Activated CD4-positive, alpha-beta T cell treated with anti-CD3 and anti-CD28 coated beads for 36 hours (primary cell): ENCODE measurements around the gene SELENOS. TPM values are rescaled to one million over a fixed set of nuclear protein-coding genes. Genes with fewer than 3 reads are reported as not detected.
"Not testable (repeated sequence)": the region's sequence is repeated elsewhere in the genome, so short reads cannot be mapped to it uniquely, and the experiment has no call there.

Experiments
- ATAC-seq: fragments of 200-7000 bp; cut with Tn5 transposase; one replicate; pipeline ENCODE4 v1.10.0; 2021; ENCODE audit warnings: mild to moderate bottlenecking, moderate library complexity
- CTCF ChIA-PET: fragments of 350-600 bp; sonication (Branson Sonifier 250); formaldehyde crosslinking; loops from one replicate; lab custom pipeline; 2021; ENCODE audit warnings: antibody characterized with exemption; lab: Charles Lee
- POLR2A ChIA-PET: fragments of 350-600 bp; sonication (Branson Sonifier 250); formaldehyde crosslinking; loops from one replicate; lab custom pipeline; 2021; ENCODE audit warnings: antibody characterized with exemption, inconsistent platforms; lab: Charles Lee
- DNase-seq: peaks from one replicate; pipeline ENCODE4 v3.0.0-alpha.2; 2020
- H3K27ac Mint-ChIP-seq: one replicate; pipeline ENCODE4 v1.8.0; 2021; ENCODE audit warnings: mixed read lengths
- H3K27me3 Mint-ChIP-seq: one replicate; pipeline ENCODE4 v1.8.0; 2021; ENCODE audit warnings: mixed read lengths
- H3K36me3 Mint-ChIP-seq: one replicate; pipeline ENCODE4 v1.8.0; 2021; ENCODE audit warnings: low read depth, mixed read lengths
- H3K4me1 Mint-ChIP-seq: one replicate; pipeline ENCODE4 v1.8.0; 2021; ENCODE audit warnings: mixed read lengths
- H3K4me3 Mint-ChIP-seq: one replicate; pipeline ENCODE4 v1.8.0; 2021; ENCODE audit warnings: mild to moderate bottlenecking, moderate library complexity, mixed read lengths
- H3K9me3 Mint-ChIP-seq: one replicate; pipeline ENCODE4 v1.8.0; 2021; ENCODE audit warnings: low read depth, mixed read lengths
- intact Hi-C, 2 experiments: fragments of 100-400 bp; cut with DNase I in 1 of 2; cut with micrococcal nuclease in 1 of 2; formaldehyde crosslinking; loops; one replicate each; pipeline versions ENCODE4 v1.14.2 to v1.15.1; 2022 to 2024; cut with DNase I, micrococcal nuclease
- total RNA-seq, 2 experiments: library from RNA; stranded (reverse); gene quantifications; one replicate each; pipeline ENCODE4 v1.2.3, GENCODE V29; 2021

SELENOS gene
- total RNA-seq, 2 experiments from 2014 or later: 14.5 to 20.8 TPM

DNA sequence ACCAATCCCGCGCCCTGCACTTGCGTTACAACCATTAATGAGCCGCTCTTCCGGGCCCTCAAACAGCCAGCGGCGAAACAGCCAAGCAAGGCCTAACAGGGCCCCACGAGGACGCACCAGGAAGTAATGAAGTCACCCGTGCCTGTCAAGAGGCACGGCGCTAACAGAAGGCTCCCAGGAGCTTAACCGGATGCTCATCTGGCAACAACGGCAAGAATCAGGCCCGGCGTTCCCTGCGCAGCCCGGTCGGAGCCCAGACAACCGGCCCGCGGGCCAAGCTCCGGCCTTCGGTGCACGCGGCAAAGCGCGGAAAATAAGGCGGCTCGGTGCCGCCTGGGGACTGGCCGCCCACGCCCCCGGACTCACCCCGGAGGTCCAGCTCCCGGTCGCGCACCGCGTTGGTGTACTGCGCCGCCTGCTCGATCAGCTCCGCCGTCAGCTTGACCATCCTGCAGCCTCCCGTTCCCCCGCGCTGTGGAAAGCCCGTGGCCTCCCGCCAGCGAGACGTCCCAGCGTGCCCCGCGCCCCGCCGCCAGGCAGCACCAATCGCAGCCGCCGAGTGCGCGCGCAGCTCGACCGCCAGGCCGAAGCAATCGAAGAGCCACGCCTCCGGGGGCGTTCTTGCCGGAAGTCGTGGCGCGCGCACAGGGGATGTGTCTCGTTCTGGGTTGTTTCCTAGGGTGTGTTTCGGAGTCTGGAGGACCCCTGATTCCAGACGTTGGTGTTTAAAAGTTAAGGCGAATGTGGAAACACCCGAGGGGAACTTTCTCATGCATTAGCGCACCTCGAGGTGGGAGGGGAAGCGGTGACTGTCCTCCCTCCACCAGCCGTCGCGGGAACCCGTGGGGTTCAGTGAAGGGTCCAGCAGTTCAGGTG lies 17.7 kb upstream of the SELENOS start, which contains the start of gene SNRPA1:
Gene SNRPA1 (minus strand): TSS at position 518 of the 876 bp plus-strand sequence. CDS start 70 bp downstream, at position 448.
- intact Hi-C loops: loop anchor here (1.0 to 10.0 kb wide), 10 partner anchors 18 to 950 kb away; partner anchors contain the start of genes SELENOS (in 2 of the 2), TARS3 (in 2 of the 2), TM2D3 (in 2 of the 2) and ADAMTS17 (in 1 of the 2)
- peak within 1 kb of the TSS; percentile 94 for H3K27ac Mint-ChIP-seq
- no peaks in the 10 kb centered on the region for H3K9me3 Mint-ChIP-seq
- no peaks in the 10 kb centered on the region for H3K27me3 Mint-ChIP-seq
- peak; percentile 84 for ATAC-seq
- CTCF ChIA-PET: interaction anchor here (0.7 to 7.6 kb wide), 13 partner anchors 9 to 362 kb away, joined by 3 to 46 read pairs (median 4); no protein-coding TSS in a partner anchor
- H3K4me1 Mint-ChIP-seq: peaks cover 33% of the 10 kb centered on the region
- H3K4me3 Mint-ChIP-seq: peak within 1 kb of the TSS; percentile 79
- POLR2A ChIA-PET: interaction anchor here (0.6 to 1.1 kb wide), 9 partner anchors 9 to 430 kb away, joined by 3 to 6 read pairs (median 4); partner anchors contain the start of gene TM2D3
- peak; percentile 99 for DNase-seq
- H3K36me3 Mint-ChIP-seq: peaks cover 35% of the 10 kb centered on the region

DNA sequence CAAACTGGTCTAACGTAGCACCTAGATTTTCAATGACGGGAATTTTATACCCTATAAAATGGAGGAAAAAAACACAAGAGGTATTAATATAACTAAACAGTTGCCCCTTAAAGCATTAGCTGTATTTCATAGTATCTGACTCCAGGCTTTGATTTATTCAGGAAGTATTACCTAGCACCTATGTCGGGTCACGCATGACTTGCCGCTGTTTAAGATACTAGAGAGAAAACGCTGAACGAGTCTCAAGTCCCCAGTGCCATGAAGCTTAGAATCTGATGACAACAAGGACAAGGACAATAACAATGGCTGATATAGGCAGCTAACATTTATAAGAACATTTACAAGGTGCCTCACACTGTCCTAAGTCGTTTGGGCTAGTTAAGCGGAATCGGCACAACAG lies 15.8 kb upstream of the SELENOS start:
- CTCF ChIA-PET: interaction anchor here (1.2 to 7.6 kb wide), 7 partner anchors 11 to 357 kb away, joined by 3 to 46 read pairs (median 6); no protein-coding TSS in a partner anchor
- ATAC-seq (no peak), DNase-seq (no peak)
- Mint-ChIP-seq H3K4me1 (peaks cover 44% of the 10 kb centered on the region), H3K27ac (peak overlapping the region; percentile 94), H3K9me3 (no peaks in the 10 kb centered on the region), H3K36me3 (peaks cover 49% of the 10 kb centered on the region), H3K4me3 (peak overlapping the region; percentile 79), H3K27me3 (no peaks in the 10 kb centered on the region)
- intact Hi-C loops: loop anchor here (10.0 kb wide), 2 partner anchors 432 to 948 kb away; partner anchors contain the start of genes ADAMTS17 (in 1 of the 2) and TARS3 (in 1 of the 2)
- POLR2A ChIA-PET: interaction anchor here (0.6 kb wide), 1 partner anchor 131 kb away, joined by 4 read pairs; no protein-coding TSS in a partner anchor

DNA sequence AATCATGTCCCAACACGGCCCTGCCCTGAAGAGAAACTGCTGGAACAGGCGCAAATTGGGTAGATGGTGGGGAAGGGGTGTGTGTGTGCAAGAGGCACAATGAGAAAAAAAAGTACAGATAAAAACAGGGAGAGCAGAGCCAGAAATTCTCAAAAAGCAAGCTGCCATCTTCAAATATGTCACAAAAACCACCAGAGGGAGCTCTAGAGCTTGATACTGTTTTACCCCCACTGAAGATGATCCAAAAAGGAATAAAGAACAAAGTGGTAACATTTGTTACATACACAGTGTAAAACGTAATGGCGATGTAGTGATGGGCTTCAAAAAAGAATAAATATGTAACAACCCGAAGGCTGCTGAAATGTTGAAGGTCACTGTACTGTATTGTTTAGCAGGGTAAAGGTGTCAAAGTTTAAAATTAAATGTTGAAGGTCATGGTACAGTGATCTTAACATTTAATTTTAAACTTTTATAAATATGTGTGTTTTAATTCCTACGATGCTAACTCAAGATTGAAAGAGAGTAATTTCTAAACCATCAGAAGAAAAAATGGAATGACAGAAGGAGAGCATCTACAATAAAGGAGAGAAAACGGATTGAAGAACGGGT lies 11.7 kb upstream of the SELENOS start:
- no peak for ATAC-seq
- H3K27me3 Mint-ChIP-seq: no peaks in the 10 kb centered on the region
- H3K4me3 Mint-ChIP-seq: no peak overlapping the region
- H3K36me3 Mint-ChIP-seq: peaks cover 81% of the 10 kb centered on the region
- H3K4me1 Mint-ChIP-seq: peaks cover 51% of the 10 kb centered on the region
- POLR2A ChIA-PET: interaction anchor here (0.6 to 0.9 kb wide), 2 partner anchors 11 to 103 kb away, joined by 3 to 5 read pairs; no protein-coding TSS in a partner anchor
- no peak for DNase-seq
- H3K27ac Mint-ChIP-seq: peak overlapping the region; percentile 43
- intact Hi-C loops: no loop called here
- H3K9me3 Mint-ChIP-seq: no peaks in the 10 kb centered on the region
- CTCF ChIA-PET: interaction anchor here (0.6 to 2.7 kb wide), 13 partner anchors 9 to 464 kb away, joined by 3 to 31 read pairs (median 4); no protein-coding TSS in a partner anchor

DNA sequence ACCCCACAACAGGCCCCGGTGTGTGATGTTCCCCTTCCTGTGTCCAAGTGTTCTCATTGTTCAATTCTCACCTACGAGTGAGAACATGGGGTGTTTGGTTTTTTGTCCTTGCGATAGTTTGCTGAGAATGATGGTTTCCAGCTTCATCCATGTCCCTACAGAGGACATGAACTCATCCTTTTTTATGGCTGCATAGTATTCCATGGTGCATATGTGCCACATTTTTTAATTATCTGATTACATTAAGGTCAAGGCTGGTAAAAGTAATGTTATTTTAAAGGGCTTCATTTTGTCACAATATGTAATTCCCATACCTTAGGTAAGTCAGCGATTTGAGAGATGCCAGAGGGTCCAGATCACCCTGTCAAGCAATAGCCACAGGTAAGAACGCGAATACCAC lies 10.1 kb upstream of the SELENOS start:
- H3K27me3 Mint-ChIP-seq: not testable (repeated sequence)

DNA sequence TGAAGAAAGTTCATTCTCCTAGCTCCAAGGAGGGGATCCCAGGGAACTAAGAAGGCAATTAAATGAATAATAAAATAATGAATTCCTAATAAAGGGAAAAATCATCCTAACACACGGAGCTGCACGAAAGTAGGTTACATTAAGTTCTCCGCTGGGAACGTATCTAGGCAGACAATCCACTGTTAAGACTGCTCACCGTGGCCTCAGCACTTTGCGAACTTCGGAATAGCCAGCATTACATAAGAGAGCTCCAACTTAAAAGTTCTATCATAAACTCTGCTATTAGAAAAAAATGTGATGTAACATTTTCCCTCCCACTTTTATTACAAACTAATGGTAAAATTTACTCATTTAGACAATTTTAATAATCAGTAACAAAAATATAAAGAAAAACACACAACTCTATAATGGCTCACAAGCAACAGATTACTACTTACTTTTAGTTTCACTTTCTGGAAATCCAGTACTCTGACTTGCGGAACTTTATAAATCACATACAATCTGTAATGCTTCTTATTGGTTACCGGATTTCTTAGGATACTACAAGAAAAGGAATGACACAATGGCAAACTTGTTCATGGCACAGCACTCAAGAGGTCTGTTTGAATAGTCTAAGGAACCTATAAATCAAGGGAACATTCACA lies 9.3 kb upstream of the SELENOS start:
- intact Hi-C loops: loop anchor here in 1 of 2 experiments (1.0 kb wide), 1 partner anchor 8 kb away; no protein-coding TSS in a partner anchor
- H3K27ac Mint-ChIP-seq: peak overlapping the region; percentile 55
- ATAC-seq (no peak), DNase-seq (no peak)
- peaks cover 78% of the 10 kb centered on the region for H3K36me3 Mint-ChIP-seq
- ChIA-PET CTCF (interaction anchor here (0.5 to 1.7 kb wide), 7 partner anchors 8 to 356 kb away, joined by 3 to 9 read pairs (median 4); partner anchors contain the start of gene SNRPA1), POLR2A (interaction anchor here (0.7 to 1.2 kb wide), 2 partner anchors 9 to 691 kb away, joined by 3 to 4 read pairs; partner anchors contain the start of gene SNRPA1)
- H3K27me3 Mint-ChIP-seq: no peaks in the 10 kb centered on the region
- no peak overlapping the region for H3K4me3 Mint-ChIP-seq
- no peaks in the 10 kb centered on the region for H3K9me3 Mint-ChIP-seq
- peaks cover 34% of the 10 kb centered on the region for H3K4me1 Mint-ChIP-seq

More for the DNA sequence above, 10.1 kb upstream of the SELENOS start:
- peaks cover 42% of the 10 kb centered on the region for H3K4me1 Mint-ChIP-seq
- ChIA-PET CTCF (interaction anchor here (2.2 to 2.7 kb wide), 2 partner anchors 9 to 11 kb away, joined by 9 to 31 read pairs; no protein-coding TSS in a partner anchor), POLR2A (interaction anchor here (0.7 kb wide), 1 partner anchor 223 kb away, joined by 5 read pairs; no protein-coding TSS in a partner anchor)
- not testable (repeated sequence) for H3K9me3 Mint-ChIP-seq, H3K27ac Mint-ChIP-seq, H3K4me3 Mint-ChIP-seq, DNase-seq, ATAC-seq
- intact Hi-C loops: loop anchor here in 1 of 2 experiments (1.0 kb wide), 1 partner anchor 9 kb away; no protein-coding TSS in a partner anchor
- peaks cover 78% of the 10 kb centered on the region for H3K36me3 Mint-ChIP-seq

DNA sequence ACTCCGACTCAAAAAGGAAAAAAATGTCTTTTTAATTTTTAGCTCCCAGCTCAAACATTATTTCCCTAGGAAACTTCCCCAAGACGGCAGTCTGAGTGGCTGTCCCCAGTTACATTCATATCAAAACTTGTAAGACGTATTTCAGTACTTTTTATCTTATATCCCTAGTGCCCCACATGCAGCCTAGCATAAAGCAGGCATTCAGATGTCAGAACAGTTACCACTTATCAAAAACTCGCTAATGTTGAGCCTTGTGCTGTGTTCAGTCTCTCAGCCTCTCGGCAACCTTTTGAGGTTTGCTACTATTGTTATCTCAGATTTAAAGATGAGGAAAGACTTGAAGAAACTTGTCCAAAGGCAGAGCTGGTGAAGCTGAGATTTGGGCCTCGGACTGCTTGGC lies 6.6 kb upstream of the SELENOS start:
- no peaks in the 10 kb centered on the region for H3K27me3 Mint-ChIP-seq
- H3K9me3 Mint-ChIP-seq: no peaks in the 10 kb centered on the region
- H3K4me1 Mint-ChIP-seq: peaks cover 22% of the 10 kb centered on the region
- H3K36me3 Mint-ChIP-seq: peaks cover 77% of the 10 kb centered on the region
- POLR2A ChIA-PET: no interaction called here
- H3K27ac Mint-ChIP-seq: peak overlapping the region; percentile 33
- intact Hi-C loops: no loop called here
- CTCF ChIA-PET: interaction anchor here (0.6 to 0.7 kb wide), 2 partner anchors 81 to 88 kb away, joined by 3 read pairs; no protein-coding TSS in a partner anchor
- DNase-seq: no peak
- H3K4me3 Mint-ChIP-seq: no peak overlapping the region
- ATAC-seq: no peak

DNA sequence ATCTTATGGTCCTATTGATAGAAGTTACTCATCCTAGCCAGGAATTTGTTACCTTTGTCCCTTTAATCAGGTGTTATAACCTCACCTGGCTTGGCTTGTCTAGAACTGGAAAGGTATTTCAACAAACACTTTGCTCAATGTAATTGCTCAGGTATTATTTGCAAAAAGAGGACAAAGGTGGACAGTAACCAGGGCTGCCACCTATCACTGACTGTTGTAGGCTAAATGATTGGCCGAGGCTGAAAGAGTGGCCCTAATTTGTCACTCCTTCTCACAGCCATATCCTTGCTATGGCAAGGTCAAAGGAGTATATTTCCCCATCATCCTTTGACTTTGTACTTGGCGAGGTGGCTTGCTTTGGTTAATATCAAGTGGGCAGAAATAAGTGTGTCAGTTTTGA lies 2.7 kb upstream of the SELENOS start:
- H3K36me3 Mint-ChIP-seq: peaks cover 48% of the 10 kb centered on the region
- H3K4me1 Mint-ChIP-seq: peaks cover 23% of the 10 kb centered on the region
- H3K4me3 Mint-ChIP-seq: no peak overlapping the region
- ChIA-PET CTCF (interaction anchor here (0.6 to 2.7 kb wide), 4 partner anchors 9 to 264 kb away, joined by 3 to 31 read pairs (median 6); partner anchors contain the start of gene SNRPA1), POLR2A (interaction anchor here (0.9 kb wide), 1 partner anchor 15 kb away, joined by 5 read pairs; the partner anchor contains the start of gene SNRPA1)
- DNase-seq: no peak
- H3K27ac Mint-ChIP-seq: no peak overlapping the region
- no peaks in the 10 kb centered on the region for H3K9me3 Mint-ChIP-seq
- ATAC-seq: no peak
- intact Hi-C loops: no loop called here
- no peaks in the 10 kb centered on the region for H3K27me3 Mint-ChIP-seq

DNA sequence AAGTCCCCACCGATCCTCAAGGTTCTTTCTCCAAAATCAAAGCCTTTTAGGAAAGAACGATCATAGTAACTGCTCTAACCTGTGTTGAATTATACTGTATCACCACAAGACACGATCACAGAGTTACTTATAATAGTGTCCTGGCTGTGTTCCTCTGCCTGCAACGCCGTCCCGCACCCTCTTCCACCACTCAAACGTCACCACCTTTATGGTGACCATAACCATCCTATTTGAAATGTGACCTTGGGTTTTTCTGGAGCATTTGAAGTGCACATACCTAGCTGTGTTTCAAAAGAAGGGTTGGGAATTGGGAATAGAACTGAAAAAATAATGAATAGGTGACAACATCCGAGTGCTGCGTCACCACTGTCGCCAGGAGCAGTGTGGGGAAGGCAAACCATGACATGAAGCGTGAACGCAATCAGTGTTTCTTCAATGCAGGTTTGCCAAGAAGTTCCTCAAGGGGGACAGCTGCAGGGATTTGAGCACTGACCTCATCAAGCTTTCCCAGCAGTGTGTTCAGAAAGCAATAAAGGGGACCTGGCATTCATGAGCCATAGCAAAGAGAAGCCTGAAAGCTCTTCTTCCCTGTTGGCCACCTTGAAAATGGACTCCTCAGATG lies 769 bp upstream of the SELENOS start:
- peaks cover 56% of the 10 kb centered on the region for H3K36me3 Mint-ChIP-seq
- POLR2A ChIA-PET: interaction anchor here (0.7 to 1.0 kb wide), 3 partner anchors 11 to 17 kb away, joined by 3 to 4 read pairs (median 3); partner anchors contain the start of gene SNRPA1
- ATAC-seq (no peak), DNase-seq (no peak)
- peak overlapping the region; percentile 89 for H3K4me3 Mint-ChIP-seq
- H3K9me3 Mint-ChIP-seq: no peaks in the 10 kb centered on the region
- H3K4me1 Mint-ChIP-seq: peaks cover 24% of the 10 kb centered on the region
- H3K27ac Mint-ChIP-seq: no peak overlapping the region
- CTCF ChIA-PET: interaction anchor here (1.1 to 2.7 kb wide), 3 partner anchors 11 to 20 kb away, joined by 3 to 31 read pairs (median 8); partner anchors contain the start of gene SNRPA1
- intact Hi-C loops: loop anchor here (1.0 to 2.0 kb wide), 8 partner anchors 9 to 676 kb away; partner anchors contain the start of genes CHSY1 (in 2 of the 2), ASB7 (in 1 of the 2), LINS1 (in 1 of the 2) and SNRPA1 (in 1 of the 2)
- H3K27me3 Mint-ChIP-seq: no peaks in the 10 kb centered on the region

DNA sequence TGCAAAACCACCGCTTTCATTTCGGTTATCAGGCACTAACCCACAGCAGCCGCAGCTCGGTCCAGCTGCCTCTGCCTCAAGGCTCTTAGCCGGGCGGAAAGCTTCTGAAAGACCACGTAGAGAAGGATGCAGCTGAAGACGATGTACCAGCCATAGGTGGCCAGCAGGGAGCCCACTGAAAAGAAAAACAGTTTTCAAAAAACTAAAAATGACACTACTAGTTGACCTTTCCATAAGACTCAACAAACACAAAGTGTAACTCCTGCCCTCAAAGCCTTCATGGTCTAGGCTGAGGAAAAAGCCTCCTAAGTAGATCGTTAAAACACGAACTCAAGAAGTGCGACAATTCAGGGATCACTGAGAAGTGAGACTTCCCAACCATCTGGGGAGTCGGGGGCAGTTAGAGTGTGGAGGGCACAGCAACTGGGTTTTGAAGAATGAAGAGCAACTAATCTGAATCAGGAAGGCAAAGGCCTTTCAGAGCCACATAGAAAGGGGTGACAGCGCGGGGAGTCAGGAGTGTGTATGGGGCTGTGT lies 716 bp downstream of the SELENOS start:
- peak overlapping the region; percentile 79 for H3K27ac Mint-ChIP-seq
- no peaks in the 10 kb centered on the region for H3K27me3 Mint-ChIP-seq
- ChIA-PET POLR2A (interaction anchor here (0.6 to 1.0 kb wide), 3 partner anchors 17 to 30 kb away, joined by 3 to 7 read pairs (median 5); no protein-coding TSS in a partner anchor), CTCF (interaction anchor here (0.6 to 1.2 kb wide), 4 partner anchors 18 to 143 kb away, joined by 3 to 6 read pairs (median 4); partner anchors contain the start of gene SNRPA1)
- peak overlapping the region; percentile 89 for H3K4me3 Mint-ChIP-seq
- no peaks in the 10 kb centered on the region for H3K9me3 Mint-ChIP-seq
- intact Hi-C loops: loop anchor here (1.0 to 2.0 kb wide), 7 partner anchors 18 to 674 kb away; partner anchors contain the start of genes CHSY1 (in 2 of the 2), ASB7 (in 1 of the 2), LINS1 (in 1 of the 2) and SNRPA1 (in 1 of the 2)
- ATAC-seq (peak; percentile 21), DNase-seq (peak; percentile 42)
- peaks cover 24% of the 10 kb centered on the region for H3K4me1 Mint-ChIP-seq
- peaks cover 52% of the 10 kb centered on the region for H3K36me3 Mint-ChIP-seq
